ENCODE data around the gene ANO1. TPM values are rescaled to one million over a fixed set of nuclear protein-coding genes. Genes with fewer than 3 reads are reported as not detected.

The ANO1 gene
- total RNA-seq, 2 donors from 2014 or later = 7.3 to 23.1 TPM

DNA sequence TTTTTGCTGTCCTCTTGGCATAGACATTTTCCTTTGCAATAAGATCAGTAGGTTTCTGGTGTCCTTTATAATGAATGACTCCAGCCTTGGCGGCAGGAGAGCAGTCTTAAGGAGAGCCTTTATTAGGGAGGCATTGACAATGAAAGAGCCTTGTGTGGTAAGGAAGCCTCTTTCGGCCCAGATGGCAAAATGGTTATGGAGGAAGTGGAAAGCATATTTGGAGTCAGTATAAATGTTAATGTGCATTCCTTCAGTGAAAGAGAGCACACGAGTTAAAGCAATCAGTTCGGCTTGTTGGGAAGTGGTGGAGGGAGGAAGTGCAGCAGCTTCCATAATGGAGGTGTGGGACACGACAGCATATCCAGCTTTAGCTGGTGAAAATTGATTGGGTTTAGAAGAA is 18.1 kb upstream of the ANO1 start:
- WGBS, 2 donors = 44 to 56% methylated on average over 5 of the region's 5 CpGs
- Histone ChIP-seq H3K4me1 (no peaks in the 10 kb centered on the region), H3K36me3 (replicated peaks in 1 of 2; ENCODE audit: insufficient read depth in 1 of 2, low read depth in 2 of 2) (no peaks in the 10 kb centered on the region), H3K27me3 (no peaks in the 10 kb centered on the region), H3K4me3 (no peak overlapping the region), H3K27ac (no peak overlapping the region), H3K9me3 (no peaks in the 10 kb centered on the region)
- intact Hi-C loops (cut with DNase I) = no loop called here
- no peak for TF ChIP-seq POLR2A (IDR thresholded peaks at IDR 0.05)
- TF ChIP-seq, protein P1, sequence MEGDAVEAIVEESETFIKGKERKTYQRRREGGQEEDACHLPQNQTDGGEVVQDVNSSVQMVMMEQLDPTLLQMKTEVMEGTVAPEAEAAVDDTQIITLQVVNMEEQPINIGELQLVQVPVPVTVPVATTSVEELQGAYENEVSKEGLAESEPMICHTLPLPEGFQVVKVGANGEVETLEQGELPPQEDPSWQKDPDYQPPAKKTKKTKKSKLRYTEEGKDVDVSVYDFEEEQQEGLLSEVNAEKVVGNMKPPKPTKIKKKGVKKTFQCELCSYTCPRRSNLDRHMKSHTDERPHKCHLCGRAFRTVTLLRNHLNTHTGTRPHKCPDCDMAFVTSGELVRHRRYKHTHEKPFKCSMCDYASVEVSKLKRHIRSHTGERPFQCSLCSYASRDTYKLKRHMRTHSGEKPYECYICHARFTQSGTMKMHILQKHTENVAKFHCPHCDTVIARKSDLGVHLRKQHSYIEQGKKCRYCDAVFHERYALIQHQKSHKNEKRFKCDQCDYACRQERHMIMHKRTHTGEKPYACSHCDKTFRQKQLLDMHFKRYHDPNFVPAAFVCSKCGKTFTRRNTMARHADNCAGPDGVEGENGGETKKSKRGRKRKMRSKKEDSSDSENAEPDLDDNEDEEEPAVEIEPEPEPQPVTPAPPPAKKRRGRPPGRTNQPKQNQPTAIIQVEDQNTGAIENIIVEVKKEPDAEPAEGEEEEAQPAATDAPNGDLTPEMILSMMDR (IDR thresholded peaks at IDR 0.05) = no peak
- DNase-seq (no peak), ATAC-seq (no peak)

DNA sequence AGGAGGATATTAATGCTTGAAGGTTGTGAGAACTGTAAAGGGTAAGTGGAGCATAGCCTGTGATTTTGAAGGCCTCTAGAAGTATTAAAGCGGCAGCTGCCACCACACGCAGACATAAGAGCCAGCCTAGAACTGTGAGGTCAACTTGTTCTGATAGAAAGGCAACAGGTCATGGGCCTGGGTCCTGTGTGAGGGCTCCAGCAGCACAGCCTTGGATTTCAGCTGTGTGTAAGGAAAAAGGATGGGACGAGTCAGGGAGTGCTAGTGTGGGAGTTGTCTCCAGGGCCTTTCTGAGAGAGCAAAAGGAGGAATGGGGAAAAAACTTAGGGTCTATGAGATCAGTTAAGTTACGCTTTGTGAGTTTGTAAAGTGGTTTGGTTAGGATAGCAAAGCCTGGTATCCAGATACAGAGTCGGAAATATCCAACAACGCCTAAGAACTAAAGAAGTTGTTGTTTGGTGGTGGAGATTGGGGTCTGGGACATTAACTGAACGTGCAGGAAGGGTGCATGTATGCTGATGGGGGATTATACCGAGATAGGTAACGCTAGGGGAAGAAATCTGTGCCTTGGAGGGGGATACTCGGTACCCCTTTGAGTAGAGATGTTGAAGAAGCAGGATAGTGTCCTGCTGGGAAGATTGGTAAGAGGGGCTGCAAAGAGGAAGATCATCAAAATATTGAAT is 17.4 kb upstream of the ANO1 start:
- no peak overlapping the region for H3K27ac ChIP-seq
- no peaks in the 10 kb centered on the region for H3K9me3 ChIP-seq
- ATAC-seq = no peak
- TF ChIP-seq, protein P1 (IDR thresholded peaks at IDR 0.05) = no peak
- no peak for TF ChIP-seq POLR2A (IDR thresholded peaks at IDR 0.05)
- H3K4me1 ChIP-seq = no peaks in the 10 kb centered on the region
- WGBS, 2 donors = 68 to 71% methylated on average over 10 of the region's 10 CpGs
- no peak for DNase-seq
- no peak overlapping the region for H3K4me3 ChIP-seq
- no peaks in the 10 kb centered on the region for H3K36me3 ChIP-seq (replicated peaks in 1 of 2; ENCODE audit: insufficient read depth in 1 of 2, low read depth in 2 of 2)
- H3K27me3 ChIP-seq = no peaks in the 10 kb centered on the region
- intact Hi-C loops (cut with DNase I) = no loop called here

DNA sequence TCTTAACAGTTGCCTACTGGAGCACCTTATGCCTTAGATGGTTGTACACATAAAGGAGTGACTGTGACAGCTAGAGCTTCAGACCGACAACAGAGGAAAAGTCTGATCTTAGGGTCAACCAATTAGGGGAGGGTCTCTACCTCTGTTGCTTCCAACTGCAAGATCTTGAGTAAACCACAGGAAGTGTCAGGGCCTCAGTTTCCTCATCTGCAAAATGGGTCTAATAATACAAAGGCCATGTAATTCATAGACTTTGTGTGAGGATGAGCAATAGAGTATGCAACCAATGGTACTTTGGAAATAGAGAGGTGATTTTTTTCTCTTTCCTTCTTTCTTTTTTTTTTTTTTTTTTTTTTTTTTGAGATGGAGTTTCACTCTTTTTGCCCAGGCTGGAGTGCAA is 16.4 kb upstream of the ANO1 start:
- intact Hi-C loops (cut with DNase I) = no loop called here
- ATAC-seq (no peak), DNase-seq (no peak)
- WGBS, 2 donors = 86 to 92% methylated on average over 1 of the region's 1 CpG
- Histone ChIP-seq H3K27ac (no peak overlapping the region), H3K4me3 (no peak overlapping the region), H3K4me1 (no peaks in the 10 kb centered on the region), H3K36me3 (replicated peaks in 1 of 2; ENCODE audit: insufficient read depth in 1 of 2, low read depth in 2 of 2) (no peaks in the 10 kb centered on the region), H3K9me3 (no peaks in the 10 kb centered on the region), H3K27me3 (no peaks in the 10 kb centered on the region)
- TF ChIP-seq, protein P1 (IDR thresholded peaks at IDR 0.05) = no peak
- no peak for TF ChIP-seq POLR2A (IDR thresholded peaks at IDR 0.05)

DNA sequence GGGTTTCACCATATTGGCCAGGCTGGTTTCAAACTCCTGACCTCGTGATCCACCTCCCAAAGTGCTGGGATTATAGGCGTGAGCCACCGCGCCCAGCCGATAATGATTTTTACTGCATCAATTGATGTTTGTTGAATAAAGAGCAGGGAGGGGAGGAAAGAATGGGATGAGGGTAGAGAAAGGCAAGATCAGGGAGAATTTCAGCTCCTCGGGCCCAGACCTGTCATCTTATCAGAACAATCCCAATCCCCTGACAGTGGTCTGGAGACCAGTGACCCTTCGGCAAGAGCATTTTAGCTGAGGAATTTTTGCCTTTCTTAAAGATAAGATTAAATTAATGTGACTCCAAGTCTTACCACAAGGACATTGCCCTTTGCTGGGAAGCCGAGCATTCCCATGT is 15.0 kb upstream of the ANO1 start:
- peaks cover 6% of the 10 kb centered on the region for H3K4me1 ChIP-seq
- no peak overlapping the region for H3K4me3 ChIP-seq
- 67 to 69% methylated on average over 8 of the region's 8 CpGs for WGBS, 2 donors
- no peak for ATAC-seq
- TF ChIP-seq, protein P1 (IDR thresholded peaks at IDR 0.05) = no peak
- no peak for TF ChIP-seq POLR2A (IDR thresholded peaks at IDR 0.05)
- H3K36me3 ChIP-seq (replicated peaks in 1 of 2; ENCODE audit: insufficient read depth in 1 of 2, low read depth in 2 of 2) = no peaks in the 10 kb centered on the region
- H3K27me3 ChIP-seq = no peaks in the 10 kb centered on the region
- H3K27ac ChIP-seq = no peak overlapping the region
- H3K9me3 ChIP-seq = no peaks in the 10 kb centered on the region
- intact Hi-C loops (cut with DNase I) = no loop called here
- DNase-seq = no peak

DNA sequence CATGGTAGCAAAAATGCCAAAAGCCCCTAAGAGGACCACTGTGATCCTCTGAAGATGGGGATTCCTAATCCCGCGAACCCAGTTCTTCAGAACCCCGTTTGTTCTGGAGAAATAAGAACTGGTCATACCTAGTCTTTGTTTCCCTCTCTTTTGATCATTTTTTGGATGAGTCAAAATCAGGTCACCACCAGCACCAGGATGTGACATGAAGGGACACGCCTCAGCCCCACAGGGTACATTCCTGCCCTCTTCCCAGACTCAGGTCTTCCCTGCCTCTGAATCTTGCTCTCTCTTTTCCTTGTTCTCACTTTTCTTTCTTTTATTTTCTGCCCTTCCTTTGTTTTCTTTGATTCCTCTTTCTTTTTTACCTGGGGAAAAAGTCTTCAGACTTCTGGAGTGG is 14.6 kb upstream of the ANO1 start:
- Histone ChIP-seq H3K4me1 (peaks cover 10% of the 10 kb centered on the region), H3K27me3 (no peaks in the 10 kb centered on the region), H3K36me3 (replicated peaks in 1 of 2; ENCODE audit: insufficient read depth in 1 of 2, low read depth in 2 of 2) (no peaks in the 10 kb centered on the region), H3K27ac (no peak overlapping the region), H3K4me3 (no peak overlapping the region), H3K9me3 (no peaks in the 10 kb centered on the region)
- WGBS, 2 donors = 81 to 82% methylated on average over 4 of the region's 4 CpGs
- ATAC-seq = no peak
- intact Hi-C loops (cut with DNase I) = no loop called here
- no peak for TF ChIP-seq POLR2A (IDR thresholded peaks at IDR 0.05)
- TF ChIP-seq, protein P1 (IDR thresholded peaks at IDR 0.05) = no peak
- no peak for DNase-seq
